IMR-90 (cell line): ENCODE data around the gene PEAK3. TPM values are rescaled to one million over a fixed set of nuclear protein-coding genes. Genes with fewer than 3 reads are reported as not detected.

Source experiments
- ATAC-seq: fragments of 200-7000 bp; cut with Tn5 transposase; 2 replicates; pipeline ENCODE4 v1.9.1; 2020; ENCODE audit warnings: low read depth, mild to moderate bottlenecking, moderate library complexity
- BruUV-seq: library from RNA; stranded (reverse); fragments of 400-500 nt; replicated peaks from 2 replicates; lab custom pipeline; 2021; lab: Mats Ljungman, UMichigan
- CTCF ChIA-PET: fragments of 300-600 bp; formaldehyde crosslinking; extraction: SDS; loops from one replicate; lab custom pipeline; 2021; ENCODE audit warnings: antibody characterized with exemption; lab: Yijun Ruan, JAX
- POLR2A ChIA-PET: fragments of 300-600 bp; sonication (Branson Sonifier 250); formaldehyde crosslinking; loops from one replicate; lab custom pipeline; 2022; ENCODE audit warnings: antibody characterized with exemption; ENCODE audit not compliant: unreplicated experiment; lab: Charles Lee
- DNase-seq: peaks from one replicate; pipeline ENCODE4 v3.0.0; 2013
- H2AFZ ChIP-seq: replicated peaks from 2 replicates; pipeline ENCODE3; 2013; ENCODE audit warnings: low read length, mild to moderate bottlenecking; ENCODE audit not compliant: poor library complexity
- H2AK5ac ChIP-seq: 2 replicates; pipeline ENCODE4 v1.6.1; 2013; ENCODE audit warnings: low read depth, low read length, inconsistent platforms
- H2AK9ac ChIP-seq: replicated peaks from 2 replicates; pipeline ENCODE3; 2013; ENCODE audit warnings: mild to moderate bottlenecking, low read depth, low read length, moderate library complexity; ENCODE audit not compliant: poor library complexity
- H2BK120ac ChIP-seq: 2 replicates; pipeline ENCODE4 v1.6.1; 2013; ENCODE audit warnings: low read depth, low read length, inconsistent platforms
- H2BK15ac ChIP-seq: 3 replicates; pipeline ENCODE4 v1.6.1; 2013; ENCODE audit warnings: low read depth, low read length, inconsistent platforms
- H2BK20ac ChIP-seq: 2 replicates; pipeline ENCODE4 v1.6.1; 2013; ENCODE audit warnings: low read depth, mild to moderate bottlenecking, inconsistent platforms, low read length, moderate library complexity
- H2BK5ac ChIP-seq: 2 replicates; pipeline ENCODE4 v1.6.1; 2013; ENCODE audit warnings: mild to moderate bottlenecking, low read depth, low read length, inconsistent platforms; ENCODE audit not compliant: poor library complexity, severe bottlenecking
- H3K14ac ChIP-seq: replicated peaks from 2 replicates; pipeline ENCODE4 v1.6.1; 2013; ENCODE audit warnings: low read depth, low read length, inconsistent platforms
- H3K18ac ChIP-seq: 2 replicates; pipeline ENCODE4 v1.6.1; 2013; ENCODE audit warnings: low read depth, low read length, control low read depth
- H3K23ac ChIP-seq: 2 replicates; pipeline ENCODE4 v1.6.1; 2013; ENCODE audit warnings: low read depth, low read length, inconsistent platforms
- H3K27ac ChIP-seq: 2 replicates; pipeline ENCODE4 v1.5.1; 2013; ENCODE audit warnings: mild to moderate bottlenecking, control low read depth, low read length; ENCODE audit not compliant: insufficient read depth
- H3K27me3 ChIP-seq: 2 replicates; pipeline ENCODE4 v1.6.1; 2013; ENCODE audit warnings: low read length; ENCODE audit not compliant: control insufficient read depth, insufficient read depth
- H3K36me3 ChIP-seq: 2 replicates; pipeline ENCODE4 v1.6.1; 2013; ENCODE audit warnings: low read length, mixed read lengths; ENCODE audit not compliant: control insufficient read depth, insufficient read depth
- H3K4ac ChIP-seq: 2 replicates; pipeline ENCODE4 v1.6.1; 2013; ENCODE audit warnings: low read depth, low read length, inconsistent platforms
- H3K4me1 ChIP-seq: 2 replicates; pipeline ENCODE4 v1.6.1; 2013; ENCODE audit warnings: low read length, mixed read lengths; ENCODE audit not compliant: control insufficient read depth, insufficient read depth
- H3K4me2 ChIP-seq: 2 replicates; pipeline ENCODE4 v1.6.1; 2013; ENCODE audit warnings: low read depth, mild to moderate bottlenecking, control low read depth, low read length, moderate library complexity
- H3K4me3 ChIP-seq: 2 replicates; pipeline ENCODE4 v1.5.1; 2013; ENCODE audit warnings: low read depth, mild to moderate bottlenecking, control low read depth, low read length, moderate library complexity; ENCODE audit not compliant: insufficient read depth
- H3K56ac ChIP-seq: 2 replicates; pipeline ENCODE4 v1.6.1; 2013; ENCODE audit warnings: low read length, inconsistent platforms; ENCODE audit not compliant: insufficient read depth; ENCODE audit errors: extremely low read depth
- H3K79me1 ChIP-seq, 2 experiments: 2 replicates each; pipeline ENCODE4 v1.6.1; 2013; ENCODE audit warnings: low read length in 2 of 2, inconsistent platforms in 1 of 2, low read depth in 1 of 2
- H3K9ac ChIP-seq: 2 replicates; pipeline ENCODE4 v1.6.1; 2013; ENCODE audit warnings: low read depth, low read length, control low read depth
- H3K9me1 ChIP-seq: 2 replicates; pipeline ENCODE4 v1.6.1; 2013; ENCODE audit warnings: low read length, inconsistent platforms; ENCODE audit not compliant: insufficient read depth
- H3K9me3 ChIP-seq: 2 replicates; pipeline ENCODE4 v1.6.1; 2013; ENCODE audit warnings: low read length; ENCODE audit not compliant: control insufficient read depth, insufficient read depth
- H4K20me1 ChIP-seq: 2 replicates; pipeline ENCODE4 v1.6.1; 2013; ENCODE audit warnings: low read length, inconsistent platforms; ENCODE audit not compliant: insufficient read depth
- H4K5ac ChIP-seq: 2 replicates; pipeline ENCODE4 v1.6.1; 2013; ENCODE audit warnings: mild to moderate bottlenecking, low read depth, low read length, control low read depth
- H4K8ac ChIP-seq, 2 experiments: 2 replicates each; pipeline ENCODE4 v1.6.1; 2013; ENCODE audit warnings: low read depth in 2 of 2, low read length in 2 of 2, control low read depth in 1 of 2, inconsistent platforms in 1 of 2
- H4K91ac ChIP-seq: 2 replicates; pipeline ENCODE4 v1.6.1; 2013; ENCODE audit warnings: low read depth, low read length, inconsistent platforms; ENCODE audit not compliant: insufficient read depth
- CTCF ChIP-seq: conservative IDR thresholded peaks from 2 replicates; pipeline ENCODE4 v1.5.1; 2012; ENCODE audit warnings: mild to moderate bottlenecking, low read depth, low read length, improper control_type of control experiment
- FOS ChIP-seq: fragments of 150-350 bp; IDR thresholded peaks from 2 replicates; pipeline ENCODE4 v1.6.1; 2016; ENCODE audit warnings: low read depth, low read length
- NFE2L2 ChIP-seq: fragments of 150-350 bp; IDR thresholded peaks from 2 replicates; pipeline ENCODE4 v1.6.1; 2016; ENCODE audit warnings: low read depth, mild to moderate bottlenecking, low read length
- WGBS, 2 experiments: methylation state at CpG; one replicate each; pipeline versions ENCODE4 v1.1.5 to v1.1.7; 2013; ENCODE audit warnings: missing lambda C conversion rate in 2 of 2; ENCODE audit not compliant: insufficient read length in 1 of 2; ENCODE audit errors: extremely low coverage in 2 of 2; 5-methylcytosine and 5-hydroxymethylcytosine counted together
- dilution Hi-C: fragments of 300-500 bp; cut with HindIII; formaldehyde crosslinking; loops from one replicate; pipeline ENCODE4 v1.14.3; 2018; ENCODE audit warnings: low sequenced_read_pairs; ENCODE audit not compliant: unreplicated experiment
- in situ Hi-C: fragments of 300-500 bp; cut with MboI; formaldehyde crosslinking; loops from 3 replicates; pipeline ENCODE4 v1.14.3; 2019; ENCODE audit warnings: low sequenced_read_pairs, inconsistent platforms, mixed read lengths
- intact Hi-C: fragments of 100-400 bp; cut with micrococcal nuclease; formaldehyde crosslinking; loops from 2 replicates; pipeline ENCODE4 v1.10.0; 2022
- polyA plus RNA-seq, 3 experiments: library from polyadenylated mRNA; depleted of rRNA; stranded (reverse); fragments of >200 nt; gene quantifications; 2 replicates each; pipeline ENCODE4 v1.2.3, GENCODE V29; 2012; ENCODE audit warnings: low replicate concordance in 1 of 3
- total RNA-seq: library from RNA; depleted of rRNA; stranded (reverse); fragments of >200 nt; gene quantifications from 2 replicates; pipeline ENCODE4 v1.2.3, GENCODE V29; 2012

The PEAK3 gene
- total and polyA plus RNA-seq, 2 of the 4 experiments (the other 2 are of a cell fraction) = under 0.01 to 0.09 TPM

GRCh38 chr19:2253106-2254063, 28.6 kb downstream of the PEAK3 start:
- in situ Hi-C loops = no loop called here
- intact Hi-C loops = no loop called here
- WGBS, 2 experiments = 9% methylated on average over 37 of the region's 77 CpGs; no CpG with 5 or more reads in 1 of the 2 experiments

More at GRCh38 chr19:2253106-2254063, 28.6 kb downstream of the PEAK3 start:
- no peak overlapping the region for H4K8ac ChIP-seq
- POLR2A ChIA-PET = no interaction called here
- H4K91ac ChIP-seq = no peak overlapping the region
- H3K23ac ChIP-seq = no peak overlapping the region
- H2AK9ac ChIP-seq = peak overlapping the region; percentile 44
- no peaks in the 10 kb centered on the region for H3K79me1 ChIP-seq
- H3K36me3 ChIP-seq = peaks cover 8% of the 10 kb centered on the region; the same call in 1 of the 2 replicates
- no peak overlapping the region for H2AK5ac ChIP-seq
- peaks cover 36% of the 10 kb centered on the region for H3K27me3 ChIP-seq
- H4K20me1 ChIP-seq = peaks cover 21% of the 10 kb centered on the region
- H3K9me3 ChIP-seq = no peaks in the 10 kb centered on the region
- no peak overlapping the region; the same call in 1 of the 2 replicates for H3K4me3 ChIP-seq
- no peak overlapping the region for H2BK15ac ChIP-seq
- no peak for DNase-seq
- no TSS peak for BruUV-seq
- no peak overlapping the region for H2BK5ac ChIP-seq
- TF ChIP-seq CTCF (0 out of 2 replicates have a peak, but pooled peaks have one; percentile 19), NFE2L2 (no peak), FOS (no peak)
- no peak overlapping the region for H3K56ac ChIP-seq
- peaks cover 4% of the 10 kb centered on the region; the same call in 1 of the 2 replicates for H3K4me1 ChIP-seq
- no peak overlapping the region; the same call in 1 of the 2 replicates for H3K4me2 ChIP-seq
- CTCF ChIA-PET = no interaction called here
- H2AFZ ChIP-seq = peak overlapping the region; percentile 70
- H3K27ac ChIP-seq = no peak overlapping the region
- H2BK120ac ChIP-seq = no peak overlapping the region
- H3K9ac ChIP-seq = no peak overlapping the region
- no peak overlapping the region for H3K18ac ChIP-seq
- H4K5ac ChIP-seq = no peak overlapping the region
- no peak overlapping the region for H2BK20ac ChIP-seq
- no peak overlapping the region for H3K14ac ChIP-seq
- dilution Hi-C loops = no loop called here
- ATAC-seq = no peak
- no peaks in the 10 kb centered on the region for H3K9me1 ChIP-seq
- H3K4ac ChIP-seq = no peak overlapping the region
